IPS-15b (cell line): Measurements from ENCODE around the gene TRDN.

Experiments
- H3K27me3 ChIP-seq: one replicate; pipeline ENCODE4 v1.6.1; 2013; ENCODE audit warnings: low read length; ENCODE audit not compliant: control insufficient read depth, insufficient read depth
- H3K36me3 ChIP-seq: one replicate; pipeline ENCODE4 v1.6.1; 2013; ENCODE audit warnings: low read length; ENCODE audit not compliant: control insufficient read depth, insufficient read depth
- H3K4me1 ChIP-seq: one replicate; pipeline ENCODE4 v1.6.1; 2013; ENCODE audit warnings: mild to moderate bottlenecking, low read length; ENCODE audit not compliant: control insufficient read depth, insufficient read depth
- H3K4me3 ChIP-seq: one replicate; pipeline ENCODE4 v1.5.1; 2013; ENCODE audit warnings: low read depth, low read length
- H3K9ac ChIP-seq: one replicate; pipeline ENCODE4 v1.6.1; 2013; ENCODE audit warnings: low read depth, mild to moderate bottlenecking, low read length
- H3K9me3 ChIP-seq: one replicate; pipeline ENCODE4 v1.6.1; 2013; ENCODE audit warnings: mild to moderate bottlenecking, low read length; ENCODE audit not compliant: control insufficient read depth, insufficient read depth

The TRDN gene

GRCh38 chr6:123625696-123626095 lies 11.1 kb downstream of the TRDN start:
- H3K4me1 ChIP-seq = peaks cover 8% of the 10 kb centered on the region
- H3K9me3 ChIP-seq = no peaks in the 10 kb centered on the region
- no peaks in the 10 kb centered on the region for H3K36me3 ChIP-seq
- no peak overlapping the region for H3K4me3 ChIP-seq
- H3K27me3 ChIP-seq = no peaks in the 10 kb centered on the region
- no peak overlapping the region for H3K9ac ChIP-seq

- no peak overlapping the region for H3K4me3 ChIP-seq
- H3K36me3 ChIP-seq = no peaks in the 10 kb centered on the region
- H3K9me3 ChIP-seq = no peaks in the 10 kb centered on the region
- no peaks in the 10 kb centered on the region for H3K4me1 ChIP-seq
- H3K27me3 ChIP-seq = no peaks in the 10 kb centered on the region
- no peak overlapping the region for H3K9ac ChIP-seq
Measured at GRCh38 chr6:123622780-123623179, 14.0 kb downstream of the TRDN start.

- H3K4me3 ChIP-seq = no peak overlapping the region
- no peaks in the 10 kb centered on the region for H3K4me1 ChIP-seq
- no peaks in the 10 kb centered on the region for H3K27me3 ChIP-seq
- H3K9ac ChIP-seq = no peak overlapping the region
- H3K36me3 ChIP-seq = no peaks in the 10 kb centered on the region
- no peaks in the 10 kb centered on the region for H3K9me3 ChIP-seq
Measured at GRCh38 chr6:123619156-123619555, 17.6 kb downstream of the TRDN start.

GRCh38 chr6:123616942-123617341 lies 19.8 kb downstream of the TRDN start:
- Histone ChIP-seq H3K9ac (no peak overlapping the region), H3K9me3 (no peaks in the 10 kb centered on the region), H3K27me3 (no peaks in the 10 kb centered on the region), H3K4me3 (no peak overlapping the region), H3K36me3 (no peaks in the 10 kb centered on the region), H3K4me1 (peaks cover 2% of the 10 kb centered on the region)

- H3K27me3 ChIP-seq = no peaks in the 10 kb centered on the region
- no peaks in the 10 kb centered on the region for H3K9me3 ChIP-seq
- no peak overlapping the region for H3K4me3 ChIP-seq
- peaks cover 2% of the 10 kb centered on the region for H3K4me1 ChIP-seq
- H3K36me3 ChIP-seq = no peaks in the 10 kb centered on the region
- no peak overlapping the region for H3K9ac ChIP-seq
Measured at GRCh38 chr6:123616016-123616415, 20.7 kb downstream of the TRDN start.

- no peaks in the 10 kb centered on the region for H3K27me3 ChIP-seq
- H3K4me3 ChIP-seq = no peak overlapping the region
- no peaks in the 10 kb centered on the region for H3K36me3 ChIP-seq
- peaks cover 2% of the 10 kb centered on the region for H3K4me1 ChIP-seq
- no peaks in the 10 kb centered on the region for H3K9me3 ChIP-seq
- H3K9ac ChIP-seq = no peak overlapping the region
Measured at GRCh38 chr6:123610779-123611178, 26.0 kb downstream of the TRDN start.

- Histone ChIP-seq H3K9me3 (no peaks in the 10 kb centered on the region), H3K9ac (no peak overlapping the region), H3K27me3 (no peaks in the 10 kb centered on the region), H3K4me3 (no peak overlapping the region), H3K4me1 (no peaks in the 10 kb centered on the region), H3K36me3 (no peaks in the 10 kb centered on the region)
Measured at GRCh38 chr6:123604067-123604466, 32.7 kb downstream of the TRDN start.

- no peak overlapping the region for H3K4me3 ChIP-seq
- no peaks in the 10 kb centered on the region for H3K9me3 ChIP-seq
Measured at GRCh38 chr6:123598011-123598410, 38.7 kb downstream of the TRDN start.

GRCh38 chr6:123594776-123595175 lies 42.0 kb downstream of the TRDN start:
- Histone ChIP-seq H3K9me3 (no peaks in the 10 kb centered on the region), H3K4me3 (no peak overlapping the region)

More at GRCh38 chr6:123598011-123598410, 38.7 kb downstream of the TRDN start:
- Histone ChIP-seq H3K4me1 (no peaks in the 10 kb centered on the region), H3K27me3 (no peaks in the 10 kb centered on the region), H3K9ac (no peak overlapping the region), H3K36me3 (no peaks in the 10 kb centered on the region)

GRCh38 chr6:123592426-123592825 lies 44.3 kb downstream of the TRDN start:
- Histone ChIP-seq H3K4me3 (no peak overlapping the region), H3K4me1 (peaks cover 18% of the 10 kb centered on the region), H3K27me3 (no peaks in the 10 kb centered on the region), H3K36me3 (no peaks in the 10 kb centered on the region), H3K9me3 (no peaks in the 10 kb centered on the region), H3K9ac (no peak overlapping the region)

More at GRCh38 chr6:123594776-123595175, 42.0 kb downstream of the TRDN start:
- H3K4me1 ChIP-seq = peaks cover 4% of the 10 kb centered on the region
- H3K36me3 ChIP-seq = no peaks in the 10 kb centered on the region
- no peak overlapping the region for H3K9ac ChIP-seq
- H3K27me3 ChIP-seq = no peaks in the 10 kb centered on the region

GRCh38 chr6:123589973-123590372 lies 46.8 kb downstream of the TRDN start:
- Histone ChIP-seq H3K9ac (no peak overlapping the region), H3K4me3 (no peak overlapping the region), H3K36me3 (no peaks in the 10 kb centered on the region), H3K9me3 (no peaks in the 10 kb centered on the region), H3K4me1 (peaks cover 18% of the 10 kb centered on the region), H3K27me3 (no peaks in the 10 kb centered on the region)

GRCh38 chr6:123589317-123589716 lies 47.4 kb downstream of the TRDN start:
- no peaks in the 10 kb centered on the region for H3K36me3 ChIP-seq
- H3K4me3 ChIP-seq = no peak overlapping the region
- H3K9me3 ChIP-seq = no peaks in the 10 kb centered on the region
- no peaks in the 10 kb centered on the region for H3K27me3 ChIP-seq
- peaks cover 18% of the 10 kb centered on the region for H3K4me1 ChIP-seq
- no peak overlapping the region for H3K9ac ChIP-seq

- H3K9me3 ChIP-seq = no peaks in the 10 kb centered on the region
- H3K9ac ChIP-seq = no peak overlapping the region
- no peaks in the 10 kb centered on the region for H3K27me3 ChIP-seq
- H3K36me3 ChIP-seq = no peaks in the 10 kb centered on the region
- peaks cover 18% of the 10 kb centered on the region for H3K4me1 ChIP-seq
- no peak overlapping the region for H3K4me3 ChIP-seq
Measured at GRCh38 chr6:123588546-123588895, 48.2 kb downstream of the TRDN start.
